Naive B cell (primary cell): ENCODE data around the gene ZNF750. TPM values are rescaled to one million over a fixed set of nuclear protein-coding genes. Genes with fewer than 3 reads are reported as not detected.
"Not testable (repeated sequence)": the region's sequence is repeated elsewhere in the genome, so short reads cannot be mapped to it uniquely, and the experiment has no call there.

Experiments
- ATAC-seq, 2 donors: fragments of 150-1000 bp; cut with Tn5 transposase; 2 replicates each; pipeline ENCODE4 v1.10.0; 2021; ENCODE audit warnings: low read depth in 2 of 2, mild to moderate bottlenecking in 2 of 2, moderate library complexity in 2 of 2
- DNase-seq: peaks from one replicate; pipeline ENCODE4 v3.0.0; 2022
- H3K27ac Mint-ChIP-seq, 6 donors: one replicate each; pipeline ENCODE4 v1.8.0; 2020 to 2022; ENCODE audit warnings: mild to moderate bottlenecking in 6 of 6, mixed read lengths in 6 of 6, moderate library complexity in 5 of 6, inconsistent platforms in 2 of 6
- H3K27me3 Mint-ChIP-seq, 3 donors: one replicate each; pipeline ENCODE4 v1.8.0; 2021 to 2022; ENCODE audit warnings: mixed read lengths in 3 of 3, mild to moderate bottlenecking in 1 of 3
- H3K36me3 Mint-ChIP-seq, 2 donors: one replicate each; pipeline ENCODE4 v1.8.0; 2020 to 2022; ENCODE audit warnings: mixed read lengths in 2 of 2, inconsistent platforms in 1 of 2, mild to moderate bottlenecking in 1 of 2
- H3K4me1 Mint-ChIP-seq, 3 donors: one replicate each; pipeline ENCODE4 v1.8.0; 2020 to 2022; ENCODE audit warnings: mixed read lengths in 3 of 3, inconsistent platforms in 1 of 3, mild to moderate bottlenecking in 1 of 3, moderate library complexity in 1 of 3
- H3K4me3 Mint-ChIP-seq, 8 donors: one replicate each; pipeline ENCODE4 v1.8.0; 2020 to 2022; ENCODE audit warnings: mild to moderate bottlenecking in 8 of 8, mixed read lengths in 8 of 8, moderate library complexity in 8 of 8, inconsistent platforms in 2 of 8
- H3K9me3 Mint-ChIP-seq, 7 donors: one replicate each; pipeline ENCODE4 v1.8.0; 2020 to 2022; ENCODE audit warnings: mixed read lengths in 7 of 7, mild to moderate bottlenecking in 5 of 7, inconsistent platforms in 2 of 7, moderate library complexity in 1 of 7
- polyA plus RNA-seq, 6 donors: library from polyadenylated mRNA; unstranded; fragments of 300-500 nt; fragmentation: Illumina TruSeq; gene quantifications; one replicate each; pipeline ENCODE4 v1.2.3, GENCODE V29; 2021; ENCODE audit warnings: low read depth in 6 of 6

ZNF750 gene
- polyA plus RNA-seq, 6 donors from 2014 or later, result 0.12 TPM; not detected in 5

DNA sequence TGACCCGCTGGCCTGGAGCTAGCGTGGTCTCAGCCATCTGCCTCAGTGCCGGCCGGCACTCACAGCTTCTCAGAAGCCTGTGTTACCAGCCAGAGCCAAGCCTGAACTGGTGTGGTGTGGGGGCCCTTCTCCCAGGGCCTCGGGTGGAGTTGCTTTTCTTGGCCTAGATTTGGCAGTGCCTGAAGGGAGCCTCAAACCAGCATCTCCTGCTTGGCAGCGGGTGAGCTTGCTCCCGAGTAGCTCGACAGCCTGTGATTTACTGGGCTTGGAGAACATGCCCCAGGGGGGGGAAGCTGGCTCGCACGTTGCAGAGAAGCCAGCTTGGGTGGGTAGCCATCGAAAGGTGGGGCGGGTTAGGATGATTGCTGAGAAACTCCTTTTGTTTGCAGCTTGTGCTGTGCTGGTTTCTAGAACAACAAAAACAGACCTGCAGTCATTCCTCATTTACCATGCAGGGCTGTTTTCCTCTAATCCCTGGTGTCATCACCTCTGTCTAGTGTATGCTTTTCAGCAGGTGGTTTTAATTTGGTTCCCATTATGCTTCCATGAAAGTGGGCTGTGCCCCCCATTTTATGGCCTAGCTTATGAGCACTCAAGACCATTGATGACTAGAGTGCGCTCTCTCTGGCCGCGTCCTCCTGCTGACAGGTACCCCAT is 45.7 kb downstream of the ZNF750 start:
- Mint-ChIP-seq H3K36me3 (no peaks in the 10 kb centered on the region), H3K27ac (no peak overlapping the region), H3K4me3 (no peak overlapping the region), H3K9me3 (no peaks in the 10 kb centered on the region), H3K4me1 (peaks cover 0 to 7% (median 0%) of the 10 kb centered on the region in 3 donors), H3K27me3 (no peaks in the 10 kb centered on the region)
- DNase-seq (no peak), ATAC-seq (no peak)

DNA sequence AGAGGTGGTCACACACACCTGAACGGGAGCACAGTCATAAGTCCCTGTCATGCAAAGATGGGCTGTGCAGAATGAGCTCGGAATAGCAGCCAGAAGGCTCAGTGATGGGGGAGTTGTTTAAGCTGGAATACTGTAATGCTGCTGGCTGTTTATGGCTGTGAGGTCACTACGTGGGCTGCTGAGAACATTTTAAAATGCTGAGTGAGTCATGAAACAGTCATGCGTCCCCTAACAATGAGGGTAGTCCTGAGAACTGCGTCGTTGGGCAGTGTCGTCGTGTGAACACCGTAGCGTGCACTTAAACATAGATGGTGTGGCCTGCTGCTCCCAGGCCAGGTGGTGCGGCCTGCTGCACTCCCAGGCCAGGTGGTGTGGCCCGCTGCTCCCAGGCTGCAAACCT is 48.3 kb downstream of the ZNF750 start:
- Mint-ChIP-seq H3K27ac (no peak overlapping the region), H3K36me3 (no peaks in the 10 kb centered on the region), H3K4me3 (no peak overlapping the region), H3K27me3 (no peaks in the 10 kb centered on the region), H3K4me1 (peaks cover 6 to 11% (median 6%) of the 10 kb centered on the region in 3 donors), H3K9me3 (no peaks in the 10 kb centered on the region)
- ATAC-seq (no peak), DNase-seq (no peak)

DNA sequence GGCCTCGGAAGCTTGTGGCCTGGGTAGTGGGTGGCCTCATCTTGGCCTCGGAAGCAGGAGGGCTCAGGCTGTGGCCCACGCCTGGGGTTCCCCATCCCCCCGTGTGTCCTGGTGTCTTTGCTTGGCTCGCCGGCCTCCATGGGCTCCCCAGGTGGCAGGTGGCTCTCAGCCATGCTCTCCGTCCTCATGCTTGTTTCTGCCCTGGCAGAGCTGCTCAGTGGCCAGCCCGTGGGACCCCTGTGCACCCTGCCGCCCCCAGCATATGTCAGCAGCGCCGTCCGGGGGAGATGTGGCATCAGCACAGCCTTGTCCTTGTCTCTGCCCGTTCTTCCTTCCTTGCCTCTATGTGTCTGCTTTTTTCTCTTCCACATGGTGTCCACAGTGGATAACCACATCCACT is 49.4 kb downstream of the ZNF750 start:
- Mint-ChIP-seq H3K9me3 (no peaks in the 10 kb centered on the region), H3K27ac (peak overlapping the region in 1 of 6 donors; percentile 52), H3K27me3 (no peaks in the 10 kb centered on the region), H3K4me1 (peaks cover 6 to 11% (median 6%) of the 10 kb centered on the region in 3 donors), H3K36me3 (no peaks in the 10 kb centered on the region), H3K4me3 (no peak overlapping the region)
- DNase-seq (no peak), ATAC-seq (no peak)

DNA sequence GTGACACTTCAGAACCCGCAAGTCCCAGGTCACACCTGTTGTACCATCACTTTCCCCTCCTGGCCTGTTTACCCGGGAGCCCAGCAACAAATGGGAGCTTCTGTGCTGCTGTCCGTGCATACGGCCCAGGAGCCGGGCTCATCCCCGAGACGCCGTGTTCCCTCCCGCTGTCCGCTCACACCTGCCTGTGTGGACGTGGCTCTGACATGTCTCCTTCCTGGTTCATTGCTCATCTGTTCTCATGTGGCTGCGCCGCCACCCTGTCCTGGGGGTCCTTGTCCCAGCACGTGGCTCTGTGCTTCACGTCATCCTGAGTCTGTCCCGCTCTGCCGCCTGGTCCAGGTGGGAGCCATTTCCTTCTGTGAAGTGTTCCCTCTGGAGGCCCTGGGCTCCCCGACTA is 50.0 kb downstream of the ZNF750 start:
- Mint-ChIP-seq H3K27ac (no peak overlapping the region), H3K4me3 (no peak overlapping the region), H3K9me3 (no peaks in the 10 kb centered on the region), H3K4me1 (peaks cover 6 to 11% (median 6%) of the 10 kb centered on the region in 3 donors), H3K36me3 (no peaks in the 10 kb centered on the region), H3K27me3 (no peaks in the 10 kb centered on the region)
- no peak for DNase-seq
- ATAC-seq, result no peak

DNA sequence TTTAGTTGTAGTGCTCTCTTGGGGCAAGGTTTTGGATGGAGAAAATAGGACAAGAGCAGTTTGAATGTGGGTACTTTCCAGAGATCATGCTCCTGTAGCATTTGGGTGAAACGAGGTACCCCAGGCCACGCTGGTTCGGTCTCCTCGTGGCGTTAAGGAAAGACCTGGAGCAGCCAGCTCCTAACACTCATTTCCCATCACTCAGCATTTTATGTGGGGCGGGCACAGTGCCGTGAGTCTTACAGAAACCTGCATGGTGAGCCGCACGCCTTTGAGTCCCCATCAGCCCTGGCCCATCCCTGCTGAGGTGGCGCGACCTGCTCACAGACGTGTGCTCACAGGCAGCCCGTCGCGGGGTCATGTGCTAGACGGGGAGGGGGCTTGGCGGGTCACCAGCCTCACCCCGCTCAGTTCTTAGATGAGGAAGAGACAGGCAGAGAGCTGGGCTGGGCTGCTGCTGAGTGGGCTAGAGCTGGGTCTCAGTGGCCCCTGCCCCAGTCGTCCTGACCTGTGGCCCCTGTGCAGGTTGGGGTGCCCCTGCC is 50.7 kb downstream of the ZNF750 start:
- H3K9me3 Mint-ChIP-seq, result no peaks in the 10 kb centered on the region
- H3K27ac Mint-ChIP-seq, result peak overlapping the region in 1 of 6 donors; percentile 49
- DNase-seq, result no peak

DNA sequence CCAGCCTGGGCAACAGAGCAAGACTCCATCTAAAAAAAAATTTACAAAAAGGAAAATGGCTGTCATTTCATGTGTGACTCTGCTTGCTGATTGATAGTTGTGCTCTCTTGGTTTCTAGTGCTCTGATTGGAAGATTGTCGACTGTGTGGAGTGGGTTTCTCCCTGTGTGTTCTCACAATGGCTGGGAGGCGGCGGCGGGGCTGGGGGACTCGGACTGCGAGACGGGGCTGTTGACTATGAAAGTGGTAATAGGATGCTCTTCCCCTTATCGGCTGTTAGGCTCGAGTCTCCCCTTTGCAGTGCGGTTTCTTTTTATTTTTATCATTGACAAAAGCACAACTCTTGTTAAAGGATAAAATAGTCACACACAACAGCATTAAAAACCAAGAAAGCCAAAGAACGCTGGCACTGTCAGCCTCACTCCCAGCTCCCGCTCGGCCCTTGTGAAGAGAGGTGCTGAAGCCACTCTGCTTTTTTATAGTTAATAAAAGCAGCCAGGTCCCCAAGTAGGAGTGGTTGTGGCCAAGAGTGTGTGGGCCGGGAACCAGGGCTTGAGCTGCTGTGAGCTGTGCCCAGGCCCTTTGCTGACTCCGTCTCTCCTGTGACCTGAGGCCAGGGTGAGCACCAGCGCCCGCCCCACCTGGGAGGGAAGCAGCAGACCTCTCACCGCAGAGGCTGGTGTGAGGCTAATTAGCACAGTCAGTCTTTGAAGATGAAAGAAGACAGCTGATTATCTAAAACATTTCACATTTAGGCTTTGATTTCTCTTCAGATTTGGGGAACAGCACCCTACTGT is 51.4 kb downstream of the ZNF750 start:
- ATAC-seq (no peak), DNase-seq (no peak)
- H3K4me3 Mint-ChIP-seq, result peak overlapping the region in 2 of 8 donors; percentile 11 to 35
- H3K9me3 Mint-ChIP-seq, result no peaks in the 10 kb centered on the region
- peaks cover 0 to 3% of the 10 kb centered on the region in 2 donors for H3K36me3 Mint-ChIP-seq
- H3K4me1 Mint-ChIP-seq, result peaks cover 6 to 11% (median 6%) of the 10 kb centered on the region in 3 donors
- H3K27ac Mint-ChIP-seq, result peak overlapping the region in 2 of 6 donors; percentile 39 to 62
- no peaks in the 10 kb centered on the region for H3K27me3 Mint-ChIP-seq

More for the DNA sequence above, 50.7 kb downstream of the ZNF750 start:
- ATAC-seq, result no peak
- H3K4me1 Mint-ChIP-seq, result peaks cover 6 to 11% (median 6%) of the 10 kb centered on the region in 3 donors
- no peaks in the 10 kb centered on the region for H3K36me3 Mint-ChIP-seq
- no peaks in the 10 kb centered on the region for H3K27me3 Mint-ChIP-seq
- H3K4me3 Mint-ChIP-seq, result no peak overlapping the region

DNA sequence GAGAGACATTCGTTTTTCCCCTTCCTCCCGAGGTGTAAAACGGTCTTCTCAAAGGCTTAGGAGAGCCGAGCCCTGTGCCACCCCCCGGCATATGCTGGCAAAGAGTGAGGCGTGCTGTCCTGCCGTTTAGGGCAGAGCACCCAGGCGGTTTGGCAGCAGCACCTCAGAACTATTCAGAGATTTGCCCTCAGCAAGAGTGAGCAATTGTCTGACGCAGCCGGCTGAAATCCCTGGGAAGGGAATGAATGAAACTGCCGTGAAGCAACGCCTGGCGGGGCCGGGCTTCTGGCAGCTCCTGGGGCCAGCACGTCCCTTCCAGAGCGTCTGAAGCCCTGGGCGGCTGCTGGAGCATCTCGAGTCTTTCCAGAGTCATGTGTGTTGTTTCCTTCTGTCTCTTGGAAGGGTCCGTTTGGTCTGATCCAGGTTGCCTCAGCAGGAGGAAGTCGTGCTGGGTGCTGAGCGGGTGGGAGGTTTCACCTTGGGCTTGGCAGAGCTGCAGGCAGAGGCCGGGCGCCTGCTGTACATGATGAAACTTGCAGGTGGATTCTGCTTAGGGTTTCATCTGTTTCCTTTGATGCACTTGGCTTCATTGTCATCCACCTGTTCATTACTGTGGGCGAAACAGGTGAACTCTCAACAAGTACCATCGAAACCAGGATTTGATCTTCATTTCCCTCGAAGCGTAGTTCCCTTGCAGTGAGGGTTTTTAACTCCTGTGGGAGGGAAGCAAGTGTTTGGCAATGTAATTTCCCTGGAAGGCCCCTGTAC is 52.6 kb downstream of the ZNF750 start:
- H3K4me1 Mint-ChIP-seq, result peaks cover 6 to 11% (median 6%) of the 10 kb centered on the region in 3 donors
- peaks cover 4 to 6% of the 10 kb centered on the region in 2 donors for H3K36me3 Mint-ChIP-seq
- no peak for DNase-seq
- no peak for ATAC-seq
- no peaks in the 10 kb centered on the region for H3K9me3 Mint-ChIP-seq
- H3K27ac Mint-ChIP-seq, result no peak overlapping the region
- no peak overlapping the region for H3K4me3 Mint-ChIP-seq
- peaks cover 0 to 4% (median 0%) of the 10 kb centered on the region in 3 donors for H3K27me3 Mint-ChIP-seq

DNA sequence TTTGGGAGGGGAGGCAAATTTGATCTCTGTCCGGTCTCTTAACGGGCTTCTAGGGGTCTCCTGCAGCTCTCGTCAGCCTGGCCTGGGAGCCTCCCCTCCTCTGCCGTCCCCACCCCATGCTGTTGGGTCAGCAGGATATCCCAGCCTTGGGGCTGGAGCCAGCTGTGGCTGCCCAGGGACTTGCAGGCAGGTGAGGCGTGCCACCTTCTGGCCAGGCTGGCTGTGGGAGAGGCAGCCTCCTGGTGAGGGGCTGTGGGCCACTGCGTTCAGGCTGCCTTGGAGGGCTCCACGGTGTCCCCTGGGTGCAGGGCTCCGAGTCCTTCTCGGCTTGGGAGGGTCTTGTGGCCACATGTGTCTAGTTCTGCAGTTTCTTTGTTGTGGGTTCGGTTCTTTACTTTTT is 53.4 kb downstream of the ZNF750 start:
- Mint-ChIP-seq H3K4me1 (peaks cover 12 to 15% (median 13%) of the 10 kb centered on the region in 3 donors), H3K27ac (no peak overlapping the region), H3K27me3 (peaks cover 0 to 4% (median 0%) of the 10 kb centered on the region in 3 donors), H3K4me3 (no peak overlapping the region), H3K9me3 (no peaks in the 10 kb centered on the region), H3K36me3 (peaks cover 4 to 6% of the 10 kb centered on the region in 2 donors)
- DNase-seq (no peak), ATAC-seq (no peak)

DNA sequence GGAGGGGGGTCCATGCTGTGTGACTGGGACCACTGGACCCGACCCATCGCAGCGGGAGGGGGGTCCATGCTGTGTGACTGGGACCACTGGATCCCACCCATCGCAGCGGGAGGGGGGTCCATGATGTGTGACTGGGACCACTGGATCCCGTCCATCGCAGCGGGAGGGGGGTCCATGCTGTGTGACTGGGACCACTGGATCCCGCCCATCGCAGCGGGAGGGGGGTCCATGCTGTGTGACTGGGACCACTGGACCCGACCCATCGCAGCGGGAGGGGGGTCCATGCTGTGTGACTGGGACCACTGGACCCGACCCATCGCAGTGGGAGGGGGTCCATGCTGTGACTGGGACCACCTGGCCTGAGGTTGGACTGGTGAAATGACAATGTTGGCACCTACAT is 54.2 kb downstream of the ZNF750 start:
- not testable (repeated sequence) for H3K27ac Mint-ChIP-seq, H3K4me3 Mint-ChIP-seq, H3K9me3 Mint-ChIP-seq, ATAC-seq, H3K27me3 Mint-ChIP-seq, DNase-seq, H3K36me3 Mint-ChIP-seq
- H3K4me1 Mint-ChIP-seq, result peaks cover 11 to 13% (median 12%) of the 10 kb centered on the region in 3 donors

DNA sequence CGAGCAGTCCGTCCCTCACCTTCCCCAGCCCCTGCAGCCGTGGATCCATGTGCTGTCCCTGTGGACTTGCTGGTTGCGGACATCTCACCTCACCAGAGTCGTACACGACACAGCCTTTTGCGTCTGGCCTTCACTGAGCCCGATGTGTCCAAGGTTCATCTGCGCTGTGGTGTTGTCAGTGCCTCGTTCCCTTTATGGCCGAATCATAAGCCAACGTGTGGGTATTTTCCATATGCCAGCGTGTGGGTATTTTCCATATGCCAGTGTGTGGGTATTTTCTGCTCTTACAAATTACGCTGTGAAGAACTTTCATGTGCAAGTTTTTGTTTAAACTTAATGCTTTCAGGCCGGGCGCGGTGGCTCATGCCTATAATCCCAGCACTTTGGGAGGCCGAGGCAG is 56.3 kb downstream of the ZNF750 start:
- Mint-ChIP-seq H3K27me3 (peaks cover 0 to 4% (median 0%) of the 10 kb centered on the region in 3 donors), H3K9me3 (no peaks in the 10 kb centered on the region), H3K4me1 (peaks cover 9 to 13% (median 12%) of the 10 kb centered on the region in 3 donors), H3K36me3 (peaks cover 4 to 6% of the 10 kb centered on the region in 2 donors), H3K27ac (peak overlapping the region in 1 of 6 donors; percentile 21), H3K4me3 (no peak overlapping the region)
- ATAC-seq, result no peak
- no peak for DNase-seq

DNA sequence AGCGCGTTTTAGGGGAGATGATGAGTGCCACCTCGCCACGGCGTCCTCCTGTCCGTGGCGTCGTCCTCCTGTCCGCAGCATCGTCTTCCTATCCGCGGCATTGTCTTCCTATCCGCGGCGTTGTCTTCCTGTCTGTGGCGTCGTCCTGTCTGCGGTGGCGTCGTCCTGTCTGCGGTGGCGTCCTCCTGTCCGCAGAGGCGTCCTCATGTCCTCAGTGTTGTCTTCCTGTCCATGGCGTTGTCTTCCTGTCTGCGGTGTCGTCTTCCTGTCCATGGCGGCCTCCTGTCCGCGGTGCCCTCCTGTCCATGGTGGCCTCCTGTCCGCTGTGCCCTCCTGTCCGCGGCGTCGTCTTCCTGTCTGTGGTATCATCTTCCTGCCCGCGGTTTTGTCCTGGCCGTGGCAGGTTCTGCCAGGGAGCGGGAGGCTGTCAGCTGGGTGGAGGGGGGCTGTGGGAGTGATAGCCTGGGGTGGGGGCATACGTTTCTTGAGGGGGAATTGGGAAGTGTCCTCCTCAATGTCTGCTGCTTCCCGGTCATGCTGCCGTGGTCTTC is 57.1 kb downstream of the ZNF750 start:
- peaks cover 5 to 8% (median 7%) of the 10 kb centered on the region in 3 donors for H3K4me1 Mint-ChIP-seq
- peak overlapping the region in 2 of 6 donors; percentile 26 to 41 for H3K27ac Mint-ChIP-seq
- H3K27me3 Mint-ChIP-seq, result peaks cover 0 to 4% (median 0%) of the 10 kb centered on the region in 3 donors
- peaks cover 4 to 6% of the 10 kb centered on the region in 2 donors for H3K36me3 Mint-ChIP-seq
- no peak for ATAC-seq
- no peak overlapping the region for H3K4me3 Mint-ChIP-seq
- H3K9me3 Mint-ChIP-seq, result peaks cover 0 to 2% (median 0%) of the 10 kb centered on the region in 7 donors
- no peak for DNase-seq

DNA sequence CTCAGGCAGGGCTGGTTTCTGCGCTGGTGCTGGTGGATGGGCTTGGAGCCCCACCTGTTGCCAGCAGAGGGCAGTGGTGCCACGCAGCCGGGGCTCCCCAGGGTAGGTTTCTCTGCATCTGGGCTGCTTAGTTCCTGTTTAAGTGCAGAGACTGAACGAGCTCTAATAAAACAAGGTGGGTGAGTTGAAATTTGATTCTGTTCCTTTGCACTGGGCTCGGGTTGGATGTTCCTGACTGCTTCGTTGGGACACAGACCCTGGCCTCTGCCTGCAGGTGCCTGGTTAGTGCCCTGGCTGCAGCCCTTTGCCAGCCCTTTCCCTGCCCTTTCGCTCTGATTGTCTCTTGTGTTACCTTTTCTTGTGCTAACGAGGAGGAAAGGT is 57.9 kb downstream of the ZNF750 start:
- peak overlapping the region in 1 of 8 donors; percentile 72 for H3K4me3 Mint-ChIP-seq
- H3K27ac Mint-ChIP-seq, result peak overlapping the region in 1 of 6 donors; percentile 9
- peak; percentile 87 for DNase-seq
- H3K9me3 Mint-ChIP-seq, result peaks cover 0 to 3% (median 0%) of the 10 kb centered on the region in 7 donors
- ATAC-seq, result peak; percentile 100
- peaks cover 0 to 4% (median 0%) of the 10 kb centered on the region in 3 donors for H3K27me3 Mint-ChIP-seq
- peaks cover 4 to 12% of the 10 kb centered on the region in 2 donors for H3K36me3 Mint-ChIP-seq
- peaks cover 9 to 12% (median 10%) of the 10 kb centered on the region in 3 donors for H3K4me1 Mint-ChIP-seq
